Spleen (tissue), 7 donors: ENCODE results near the gene RERE.

Experiments
- POLR2A ChIP-seq, 3 donors: fragments of 450-650 bp; IDR thresholded peaks; one replicate each; pipeline ENCODE4 v1.5.1; 2017; ENCODE audit warnings: antibody characterized with exemption in 3 of 3, mild to moderate bottlenecking in 1 of 3
- TF ChIP-seq, protein P1 (sequence below), 11 experiments: fragments of 200-600 bp in 7 of 11; fragments of 450-650 bp in 4 of 11; sonication (generic) in 4 of 11; IDR thresholded peaks in 8 of 11; conservative IDR thresholded peaks in 3 of 11; 1 replicate in 7 of 11; 2 replicates in 4 of 11; pipeline versions ENCODE4 v1.4.0 to v1.8.0; 2016 to 2021; ENCODE audit warnings: antibody characterized with exemption in 11 of 11, inconsistent platforms in 4 of 11, mild to moderate bottlenecking in 1 of 11
- donor health status: DM: no; HTN: no; CAD: no; lungs with moderate emphysema.
- donor health status: DM: no; HTN: no; CAD: no.
- donor health status: DM: no; HTN: no; CAD: no.

DNA sequence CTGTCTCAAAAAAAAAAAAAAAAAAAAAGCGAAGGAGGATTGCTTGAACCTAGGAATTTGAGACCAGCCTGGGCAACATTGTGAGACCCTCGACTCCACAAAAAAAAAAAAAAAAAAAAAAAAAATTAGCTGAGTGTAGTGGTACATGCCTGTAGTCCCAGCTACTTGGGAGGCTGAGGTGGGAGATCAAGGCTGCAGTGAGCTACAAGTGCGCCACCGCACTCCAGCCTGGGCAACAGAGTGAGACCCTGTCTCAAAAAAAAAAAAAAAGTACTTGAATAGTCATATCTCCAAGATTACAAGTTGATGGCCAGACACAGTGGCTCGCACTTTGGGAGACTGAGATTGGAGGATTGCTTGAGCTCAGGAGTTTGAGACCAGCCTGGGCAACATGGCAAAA lies 33.6 kb upstream of the RERE start:
- TF ChIP-seq, protein P1, sequence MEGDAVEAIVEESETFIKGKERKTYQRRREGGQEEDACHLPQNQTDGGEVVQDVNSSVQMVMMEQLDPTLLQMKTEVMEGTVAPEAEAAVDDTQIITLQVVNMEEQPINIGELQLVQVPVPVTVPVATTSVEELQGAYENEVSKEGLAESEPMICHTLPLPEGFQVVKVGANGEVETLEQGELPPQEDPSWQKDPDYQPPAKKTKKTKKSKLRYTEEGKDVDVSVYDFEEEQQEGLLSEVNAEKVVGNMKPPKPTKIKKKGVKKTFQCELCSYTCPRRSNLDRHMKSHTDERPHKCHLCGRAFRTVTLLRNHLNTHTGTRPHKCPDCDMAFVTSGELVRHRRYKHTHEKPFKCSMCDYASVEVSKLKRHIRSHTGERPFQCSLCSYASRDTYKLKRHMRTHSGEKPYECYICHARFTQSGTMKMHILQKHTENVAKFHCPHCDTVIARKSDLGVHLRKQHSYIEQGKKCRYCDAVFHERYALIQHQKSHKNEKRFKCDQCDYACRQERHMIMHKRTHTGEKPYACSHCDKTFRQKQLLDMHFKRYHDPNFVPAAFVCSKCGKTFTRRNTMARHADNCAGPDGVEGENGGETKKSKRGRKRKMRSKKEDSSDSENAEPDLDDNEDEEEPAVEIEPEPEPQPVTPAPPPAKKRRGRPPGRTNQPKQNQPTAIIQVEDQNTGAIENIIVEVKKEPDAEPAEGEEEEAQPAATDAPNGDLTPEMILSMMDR (IDR thresholded peaks at IDR 0.05 in 8 of 11, conservative IDR thresholded peaks at IDR 0.05 in 3 of 11) = no peak
- TF ChIP-seq POLR2A (IDR thresholded peaks at IDR 0.05) = no peak
